ENCODE measurements around the gene NBEA.
"Not testable (repeated sequence)": the region's sequence is repeated elsewhere in the genome, so short reads cannot be mapped to it uniquely, and the experiment has no call there.

Gene NBEA

DNA sequence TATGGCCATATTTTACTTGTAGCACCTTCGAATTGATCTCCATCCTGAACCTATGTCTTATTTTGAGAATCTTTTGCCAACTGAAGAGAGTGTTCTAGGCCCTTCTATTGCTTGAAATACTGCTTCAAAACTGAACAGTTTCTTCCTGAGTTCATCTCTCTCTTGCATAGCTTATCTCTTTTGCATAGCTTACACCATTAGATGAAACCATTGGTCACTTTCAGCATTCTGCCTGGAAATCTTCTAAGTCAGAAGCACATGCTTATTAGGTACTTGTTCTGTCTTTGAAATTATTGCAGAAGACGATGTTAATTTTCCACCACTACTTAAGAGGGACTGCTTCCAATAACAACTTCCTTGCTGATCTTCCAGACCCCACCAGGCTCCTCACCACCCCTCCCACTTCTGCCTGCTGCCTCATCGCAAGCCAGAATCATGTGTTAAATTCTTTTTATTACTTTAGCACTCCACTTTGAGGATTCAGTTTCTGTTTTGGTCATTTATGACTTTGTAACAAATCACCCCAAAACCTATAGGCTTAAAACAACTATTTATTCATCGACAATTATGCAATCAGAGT, 656.8 kb downstream of the NBEA start:
- no peak for DNase-seq

DNA sequence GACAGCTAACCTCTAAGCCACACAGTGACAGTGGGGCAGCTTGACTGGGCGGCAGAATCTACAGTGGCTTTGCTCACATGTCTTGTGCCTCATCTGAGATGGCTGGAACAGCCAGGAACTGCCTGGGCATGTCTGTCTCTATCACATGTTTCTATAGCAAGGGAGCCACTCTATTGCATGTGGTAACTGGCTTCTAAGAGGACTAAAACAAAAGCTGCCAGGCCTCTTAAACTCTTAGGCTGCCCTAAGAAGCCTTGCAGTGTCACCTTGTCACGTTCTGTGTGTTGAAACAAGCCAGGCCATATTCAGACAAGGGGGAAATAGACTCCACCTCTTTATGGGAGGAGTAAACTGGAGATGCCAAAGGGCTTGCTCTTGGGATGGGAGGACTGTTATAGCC, 657.3 kb downstream of the NBEA start:
- DNase-seq: no peak

DNA sequence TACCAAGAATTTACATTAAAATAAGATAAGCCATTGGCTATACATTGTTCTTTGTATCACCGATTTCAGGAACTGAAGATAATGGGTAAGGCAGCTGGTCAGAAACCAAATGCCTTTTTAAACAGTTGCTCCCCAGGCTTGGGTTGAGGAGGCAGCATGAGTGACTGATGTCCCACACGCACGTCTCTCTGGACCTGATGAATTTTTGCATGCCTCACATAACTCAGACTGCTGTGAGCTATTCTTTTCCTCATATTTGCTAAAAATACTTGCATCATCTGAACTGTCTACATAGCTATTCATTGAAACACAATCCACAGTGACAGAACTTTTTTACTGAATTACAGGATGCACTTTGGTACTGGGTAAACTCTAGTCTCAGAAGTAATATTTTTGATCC, 658.1 kb downstream of the NBEA start:
- DNase-seq: no peak

DNA sequence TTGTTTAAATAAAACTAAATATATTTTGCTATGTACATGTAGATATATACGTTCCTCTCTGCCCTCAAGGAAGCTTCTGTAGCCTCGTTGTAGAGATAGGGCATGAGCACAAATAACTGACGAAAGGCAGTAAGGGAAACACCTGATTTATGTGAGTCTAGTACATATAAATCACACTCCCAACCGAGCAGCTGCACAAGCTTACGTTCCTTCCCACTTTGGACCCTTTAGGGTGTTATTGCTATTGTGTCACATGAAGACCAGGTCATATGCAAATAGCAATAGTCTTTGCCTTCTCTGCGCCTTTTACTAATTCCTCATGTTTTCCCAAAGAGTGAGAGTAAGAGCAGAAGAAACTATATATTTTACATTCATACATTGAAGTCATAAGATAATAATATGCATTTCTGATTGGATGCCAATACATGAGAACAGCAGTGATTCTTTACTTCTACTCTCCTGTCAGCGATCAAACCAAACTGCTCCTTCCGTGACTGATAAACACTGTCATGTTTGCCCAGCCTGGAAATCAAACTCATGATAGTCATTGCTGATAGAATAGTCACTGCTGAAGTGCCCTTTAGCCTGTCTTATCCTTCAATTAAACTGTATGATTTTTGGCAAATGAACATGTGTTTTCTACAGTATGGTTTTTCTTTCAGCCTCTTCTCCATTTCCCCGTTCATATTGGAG, 661.7 kb downstream of the NBEA start:
- no peak for DNase-seq

DNA sequence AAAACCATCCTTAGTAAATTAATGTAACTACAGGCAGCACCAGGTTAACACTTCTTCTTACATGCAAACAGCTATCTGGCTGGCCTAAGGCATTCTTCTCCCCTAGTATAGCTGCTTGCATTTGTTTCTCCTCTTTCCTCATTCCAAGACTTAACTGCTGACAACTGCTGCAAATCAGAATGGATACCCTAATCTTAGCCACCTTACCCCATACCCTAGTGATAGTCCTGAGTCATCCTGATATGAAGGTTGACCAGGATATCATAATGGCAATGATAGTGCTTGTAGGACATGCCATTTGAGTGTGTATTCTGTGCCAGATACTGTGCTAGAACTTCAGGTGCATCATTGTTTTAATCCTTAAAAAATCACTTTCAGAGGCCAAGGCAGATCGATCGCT, 672.6 kb downstream of the NBEA start:
- no peak for DNase-seq

DNA sequence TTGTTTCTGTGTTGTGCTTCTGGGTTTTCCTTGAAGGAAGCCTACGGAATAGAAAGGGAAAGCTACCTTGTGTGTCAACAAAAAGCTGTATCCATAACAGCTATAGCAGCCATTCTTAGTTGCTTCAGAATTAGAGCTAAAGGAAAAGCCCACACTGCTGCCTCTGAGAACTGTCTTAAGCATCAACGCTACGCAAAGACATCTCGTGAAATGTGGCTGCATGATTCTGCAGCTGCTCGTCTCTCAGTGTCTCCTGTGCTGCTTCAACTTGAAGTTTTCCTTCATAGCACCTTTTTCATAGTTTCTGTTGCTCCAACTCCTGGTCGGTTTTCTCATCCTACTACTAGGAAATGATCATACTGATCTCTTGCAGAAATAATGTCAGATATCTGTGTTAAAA, 675.4 kb downstream of the NBEA start:
- DNase-seq: no peak

GRCh38 chr13:35618565-35619083, 676.6 kb downstream of the NBEA start:
- DNase-seq: no peak

GRCh38 chr13:35621989-35622388, 679.9 kb downstream of the NBEA start:
- DNase-seq: peak; percentile 45

- no peak for DNase-seq
Measured at GRCh38 chr13:35629026-35629425, 687.0 kb downstream of the NBEA start.

DNA sequence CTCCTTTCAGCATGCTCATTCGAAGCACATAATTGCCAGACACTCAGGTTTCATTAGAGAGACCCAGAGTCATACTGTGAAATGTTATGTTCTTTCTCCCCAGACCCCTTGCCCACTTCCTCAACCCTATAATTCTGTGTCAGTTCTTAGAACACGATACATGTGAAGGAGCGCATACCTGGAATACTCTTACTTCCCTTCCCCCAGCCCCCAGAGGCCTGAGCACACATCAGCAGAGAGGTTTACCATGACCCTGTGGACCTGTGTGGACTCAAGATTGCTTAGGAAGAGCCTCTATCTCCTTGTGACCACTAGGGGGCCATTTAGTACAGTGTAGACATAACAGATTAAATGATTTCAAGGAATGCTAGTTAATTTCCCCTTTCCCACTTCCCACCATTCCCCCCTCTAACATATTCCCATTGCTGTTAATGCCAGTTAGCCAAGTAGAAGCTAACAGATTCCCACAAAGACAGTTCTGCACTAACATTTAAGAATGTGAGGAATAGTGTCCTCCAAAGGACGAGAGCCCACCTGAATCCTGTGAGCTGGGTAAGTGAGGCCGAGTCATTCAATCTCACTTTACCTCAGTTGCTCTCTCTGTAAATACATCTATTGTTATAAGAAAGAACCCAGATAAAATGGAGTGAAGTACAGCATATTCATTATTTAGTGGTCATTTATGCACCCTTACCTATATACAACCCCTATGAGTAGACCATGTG, 688.6 kb downstream of the NBEA start:
- peak; percentile 84 for DNase-seq

GRCh38 chr13:35631666-35632065, 689.6 kb downstream of the NBEA start:
- no peak for DNase-seq

- no peak for DNase-seq
Measured at GRCh38 chr13:35643625-35644024, 701.6 kb downstream of the NBEA start.

DNA sequence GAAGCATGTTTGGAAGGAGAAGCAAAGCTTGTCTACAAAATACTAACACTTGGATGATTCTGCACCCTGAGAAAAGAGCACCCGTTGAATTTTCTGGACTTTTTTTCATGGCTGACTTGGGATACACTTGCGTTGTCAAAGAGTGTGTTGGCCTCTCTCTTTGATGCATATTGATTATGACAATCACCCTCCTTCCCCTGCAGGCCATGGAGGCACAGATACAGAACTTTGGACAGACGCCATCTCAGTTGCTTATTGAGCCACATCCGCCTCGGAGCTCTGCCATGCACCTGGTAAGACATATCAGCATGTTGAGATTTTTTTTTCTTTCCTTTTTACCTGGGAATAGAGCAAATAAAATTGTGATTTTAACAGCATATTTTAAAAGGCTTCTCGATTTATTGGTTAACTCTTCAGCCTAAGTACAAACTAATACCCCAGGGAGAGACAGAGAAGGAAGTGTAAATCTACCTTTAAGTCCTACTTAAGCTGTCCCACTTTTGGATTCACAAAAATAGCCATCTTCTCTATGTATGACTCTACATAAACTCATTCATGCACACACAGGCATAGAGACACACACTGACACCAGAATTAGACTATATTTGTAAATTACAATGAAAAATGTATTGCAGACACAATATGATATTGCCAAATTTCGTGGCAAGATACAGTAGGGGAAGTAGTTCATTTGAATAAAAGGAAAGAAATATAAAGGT, 704.1 kb downstream of the NBEA start:
- no peak for DNase-seq

DNA sequence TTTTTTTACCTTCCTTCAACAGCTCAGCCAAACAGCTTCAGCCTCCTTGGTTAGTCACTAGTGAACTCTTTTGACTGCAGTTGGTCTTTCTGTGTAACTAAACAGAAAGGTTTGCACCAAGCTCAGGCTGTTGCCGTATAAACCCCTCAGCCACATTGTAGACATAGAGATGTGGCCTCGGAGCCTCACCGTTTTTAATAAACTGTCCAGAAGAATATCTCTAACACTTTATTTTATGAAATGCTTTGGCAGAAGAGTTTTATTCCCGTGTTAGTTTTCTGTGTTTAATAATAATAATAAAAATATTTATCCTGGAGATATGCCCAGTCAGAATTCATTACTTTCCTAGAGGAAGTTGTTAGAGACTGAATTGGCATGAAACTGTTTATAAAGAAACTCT, 706.1 kb downstream of the NBEA start:
- no peak for DNase-seq

DNA sequence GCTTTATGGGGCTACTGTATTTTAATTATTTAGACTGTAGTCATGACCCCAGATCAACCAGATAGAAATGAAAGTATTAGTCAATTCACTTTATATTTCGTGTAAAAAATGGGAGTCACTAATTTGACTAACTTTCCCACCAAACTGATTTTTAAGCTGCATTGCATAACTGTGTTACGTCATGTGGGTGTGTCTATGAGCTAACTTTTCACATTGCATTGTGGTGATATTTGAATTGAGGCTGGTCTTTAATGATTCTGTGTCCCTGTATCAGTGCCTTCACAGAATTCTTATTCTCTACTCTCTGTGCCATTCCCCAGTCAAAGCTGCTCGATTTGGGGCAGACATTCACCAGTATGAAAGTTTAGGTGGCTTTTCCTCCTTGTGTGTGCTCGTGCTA, 707.1 kb downstream of the NBEA start:
- DNase-seq: peak; percentile 11

GRCh38 chr13:35659796-35660195, 717.7 kb downstream of the NBEA start:
- no peak for DNase-seq

DNA sequence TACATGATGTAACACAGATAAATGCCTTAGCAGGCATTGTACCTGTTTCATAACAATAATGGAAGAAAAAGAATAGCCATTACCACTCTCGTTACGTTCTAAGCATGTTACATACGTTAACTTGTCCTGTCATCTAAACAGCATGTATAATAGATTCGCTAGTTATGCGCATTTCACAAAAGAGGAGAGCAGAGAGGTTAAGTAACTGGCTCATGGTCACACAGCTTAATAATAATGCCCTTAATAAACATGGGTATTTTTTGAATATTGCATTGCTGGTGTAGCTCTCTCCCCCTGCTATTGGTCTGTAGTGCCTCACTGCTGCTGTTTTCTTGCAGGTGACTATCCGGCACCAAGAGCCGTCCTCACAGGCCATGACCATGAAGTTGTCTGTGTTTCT, 722.7 kb downstream of the NBEA start:
- DNase-seq: no peak

GRCh38 chr13:35669321-35669720, 727.3 kb downstream of the NBEA start:
- no peak for DNase-seq

DNA sequence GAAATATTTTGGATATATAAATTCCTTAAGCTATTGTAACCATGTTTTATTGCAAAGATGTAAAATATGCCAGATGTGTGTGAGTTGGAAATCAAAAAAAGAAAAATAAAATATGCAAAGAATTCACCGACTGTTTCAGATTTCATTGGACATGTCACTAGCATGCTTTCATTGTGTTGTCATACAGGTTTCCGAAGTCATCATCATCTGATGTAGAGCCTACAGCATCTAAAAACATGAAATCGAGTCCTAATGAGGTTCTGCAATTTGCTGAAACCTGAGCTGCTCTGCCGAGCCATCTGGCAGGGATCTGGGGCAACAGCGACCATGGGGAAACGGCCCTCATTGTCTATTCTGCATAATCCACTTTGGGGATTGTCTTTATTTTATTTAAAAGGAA, 730.5 kb downstream of the NBEA start:
- no peak for DNase-seq

- no peak for DNase-seq
Measured at GRCh38 chr13:35675651-35676050, 733.6 kb downstream of the NBEA start.

GRCh38 chr13:35677863-35678262, 735.8 kb downstream of the NBEA start:
- DNase-seq: not testable (repeated sequence)

DNA sequence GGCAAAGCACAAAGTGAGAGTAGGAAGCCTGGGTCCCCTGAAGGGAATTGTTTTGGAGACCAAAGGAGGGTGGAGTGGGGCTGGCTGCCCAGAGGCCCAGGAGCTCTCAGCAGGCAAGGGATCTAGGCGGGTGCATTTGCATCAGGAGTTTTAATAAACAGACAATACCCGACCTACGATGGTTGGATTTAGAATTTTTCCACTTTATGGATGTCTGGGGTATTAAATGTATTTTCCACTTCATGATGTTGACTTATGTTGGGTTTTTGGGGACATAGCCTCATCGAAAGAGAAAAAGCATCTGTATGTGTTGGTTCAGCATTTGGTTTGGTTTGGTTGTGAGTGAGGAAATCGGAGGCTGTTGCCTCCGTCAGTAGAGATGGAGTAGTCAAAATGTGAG, 739.6 kb downstream of the NBEA start:
- DNase-seq: no peak

DNA sequence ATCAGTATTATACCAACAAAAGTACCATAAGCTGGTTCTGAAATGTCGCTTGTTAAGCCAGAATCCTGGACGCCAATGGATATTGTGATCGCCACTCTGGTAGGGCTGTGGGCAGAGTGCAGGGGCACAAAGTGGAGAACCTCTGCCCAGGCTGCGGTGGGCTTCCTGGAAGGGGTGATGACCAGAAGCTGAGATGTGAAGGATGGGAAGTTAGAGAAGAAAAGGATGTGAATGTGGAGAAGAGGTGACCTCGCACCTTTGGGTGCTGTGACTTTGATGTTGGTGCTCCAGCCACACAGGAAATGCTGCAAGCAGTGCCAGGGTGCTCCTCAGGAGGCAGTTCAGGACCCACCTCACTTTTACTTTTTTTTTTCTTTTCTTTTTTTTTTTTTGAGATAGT, 742.4 kb downstream of the NBEA start:
- no peak for DNase-seq

- no peak for DNase-seq
Measured at GRCh38 chr13:35687336-35687735, 745.3 kb downstream of the NBEA start.
